HG03521 (cell line): Measurements from ENCODE around the gene HAX1.
"Not testable (repeated sequence)": the region's sequence is repeated elsewhere in the genome, so short reads cannot be mapped to it uniquely, and the experiment has no call there.

Source experiments
- ATAC-seq: cut with Tn5 transposase; IDR thresholded peaks from one replicate; pipeline ENCODE4 v1.9.1; 2021; ENCODE audit warnings: mild to moderate bottlenecking, moderate library complexity; ENCODE audit not compliant: unreplicated experiment

The HAX1 gene

GRCh38 chr1:154276797-154277196 lies 4.4 kb downstream of the HAX1 start:
- ATAC-seq, result no peak

GRCh38 chr1:154287591-154287990 lies 15.2 kb downstream of the HAX1 start:
- ATAC-seq, result not testable (repeated sequence)

GRCh38 chr1:154288661-154289060 lies 16.2 kb downstream of the HAX1 start:
- ATAC-seq, result no peak

- no peak for ATAC-seq
These were observed 18.5 kb downstream of the HAX1 start for GRCh38 chr1:154290921-154291320.

GRCh38 chr1:154295408-154296235 lies 23.2 kb downstream of the HAX1 start:
- no peak for ATAC-seq

- no peak for ATAC-seq
These were observed 29.2 kb downstream of the HAX1 start for GRCh38 chr1:154301582-154301981.

GRCh38 chr1:154304664-154305337 lies 32.4 kb downstream of the HAX1 start:
- no peak for ATAC-seq

- ATAC-seq, result no peak
These were observed 33.7 kb downstream of the HAX1 start for GRCh38 chr1:154306151-154306550.

GRCh38 chr1:154307670-154308270 lies 35.3 kb downstream of the HAX1 start:
- not testable (repeated sequence) for ATAC-seq

- not testable (repeated sequence) for ATAC-seq
These were observed 36.7 kb downstream of the HAX1 start for GRCh38 chr1:154309136-154309535.

GRCh38 chr1:154312229-154313065 lies 40.0 kb downstream of the HAX1 start:
- not testable (repeated sequence) for ATAC-seq

GRCh38 chr1:154313066-154313356 lies 40.6 kb downstream of the HAX1 start:
- no peak for ATAC-seq

GRCh38 chr1:154314226-154314625 lies 41.8 kb downstream of the HAX1 start:
- ATAC-seq, result not testable (repeated sequence)

- no peak for ATAC-seq
These were observed 44.3 kb downstream of the HAX1 start for GRCh38 chr1:154316704-154317103.

- no peak for ATAC-seq
These were observed 46.0 kb downstream of the HAX1 start for GRCh38 chr1:154318386-154318785.

- ATAC-seq, result no peak
These were observed 48.6 kb downstream of the HAX1 start, which contains the start of gene AQP10 for GRCh38 chr1:154320882-154321608. Gene AQP10, plus strand, starts transcription at chr1:154321093. Its CDS starts 63 bp downstream, at chr1:154321156.

- not testable (repeated sequence) for ATAC-seq
These were observed 49.1 kb downstream of the HAX1 start for GRCh38 chr1:154321609-154321934.

GRCh38 chr1:154323493-154323892 lies 51.1 kb downstream of the HAX1 start:
- ATAC-seq, result no peak

- ATAC-seq, result no peak
These were observed 51.8 kb downstream of the HAX1 start for GRCh38 chr1:154324241-154324640.
